T-helper 2 cell treated with Interferon-gamma antibody and Interleukin-4, amounts not matched to agents 5 μg/mL and 100 μg/mL, for 36 hours (primary cell): Measurements from ENCODE around the gene KRTAP10-10.
"Not testable (repeated sequence)": the region's sequence is repeated elsewhere in the genome, so short reads cannot be mapped to it uniquely, and the experiment has no call there.

Source experiments
- DNase-seq: peaks from one replicate; pipeline ENCODE4 v3.0.0; 2021; ENCODE audit warnings: low spot score
- H3K27ac Mint-ChIP-seq: one replicate; pipeline ENCODE4 v1.8.0; 2021; ENCODE audit warnings: mild to moderate bottlenecking, mixed read lengths
- H3K27me3 Mint-ChIP-seq: one replicate; pipeline ENCODE4 v1.8.0; 2021; ENCODE audit warnings: low read depth, mixed read lengths
- H3K36me3 Mint-ChIP-seq: one replicate; pipeline ENCODE4 v1.8.0; 2021; ENCODE audit warnings: low read depth, mixed read lengths
- H3K4me1 Mint-ChIP-seq: one replicate; pipeline ENCODE4 v1.8.0; 2021; ENCODE audit warnings: low read depth, mixed read lengths
- H3K4me3 Mint-ChIP-seq: one replicate; pipeline ENCODE4 v1.8.0; 2022; ENCODE audit warnings: mild to moderate bottlenecking, moderate library complexity, mixed read lengths
- H3K9me3 Mint-ChIP-seq: one replicate; pipeline ENCODE4 v1.8.0; 2021; ENCODE audit warnings: mixed read lengths

Gene KRTAP10-10

GRCh38 chr21:44646366-44647221 lies 9.4 kb downstream of the KRTAP10-10 start, which contains the start of gene KRTAP10-11:
Gene KRTAP10-11 (plus strand): TSS chr21:44646414. CDS start chr21:44646459, 45 bp downstream.
- DNase-seq, H3K4me1 Mint-ChIP-seq, H3K27ac Mint-ChIP-seq, H3K36me3 Mint-ChIP-seq, H3K4me3 Mint-ChIP-seq, H3K27me3 Mint-ChIP-seq: not testable (repeated sequence)
- H3K9me3 Mint-ChIP-seq, result peaks cover 39% of the 10 kb centered on the region

- no peaks in the 10 kb centered on the region for H3K27me3 Mint-ChIP-seq
- H3K4me1 Mint-ChIP-seq, result no peaks in the 10 kb centered on the region
- H3K27ac Mint-ChIP-seq, result no peak overlapping the region
- peaks cover 34% of the 10 kb centered on the region for H3K9me3 Mint-ChIP-seq
- peaks cover 5% of the 10 kb centered on the region for H3K36me3 Mint-ChIP-seq
- no peak for DNase-seq
- H3K4me3 Mint-ChIP-seq, result no peak overlapping the region
Observed at GRCh38 chr21:44647222-44647552, 10.0 kb downstream of the KRTAP10-10 start.

- H3K9me3 Mint-ChIP-seq, result peaks cover 22% of the 10 kb centered on the region
- peaks cover 6% of the 10 kb centered on the region for H3K36me3 Mint-ChIP-seq
- H3K27me3 Mint-ChIP-seq, result no peaks in the 10 kb centered on the region
- no peak overlapping the region for H3K27ac Mint-ChIP-seq
- no peak overlapping the region for H3K4me3 Mint-ChIP-seq
- no peak for DNase-seq
- peaks cover 3% of the 10 kb centered on the region for H3K4me1 Mint-ChIP-seq
Observed at GRCh38 chr21:44648557-44649311, 11.6 kb downstream of the KRTAP10-10 start.

- no peak overlapping the region for H3K27ac Mint-ChIP-seq
- H3K4me3 Mint-ChIP-seq, result no peak overlapping the region
- DNase-seq, result no peak
- peaks cover 13% of the 10 kb centered on the region for H3K9me3 Mint-ChIP-seq
- H3K36me3 Mint-ChIP-seq, result peaks cover 7% of the 10 kb centered on the region
- no peaks in the 10 kb centered on the region for H3K27me3 Mint-ChIP-seq
- H3K4me1 Mint-ChIP-seq, result peaks cover 9% of the 10 kb centered on the region
Observed at GRCh38 chr21:44649521-44650100, 12.5 kb downstream of the KRTAP10-10 start.

- H3K9me3 Mint-ChIP-seq, result peaks cover 7% of the 10 kb centered on the region
- H3K36me3 Mint-ChIP-seq, result peaks cover 7% of the 10 kb centered on the region
- no peak overlapping the region for H3K27ac Mint-ChIP-seq
- no peak overlapping the region for H3K4me3 Mint-ChIP-seq
- peaks cover 11% of the 10 kb centered on the region for H3K4me1 Mint-ChIP-seq
- no peaks in the 10 kb centered on the region for H3K27me3 Mint-ChIP-seq
- no peak for DNase-seq
Observed at GRCh38 chr21:44650265-44650972, 13.3 kb downstream of the KRTAP10-10 start.

GRCh38 chr21:44650973-44651675 lies 14.0 kb downstream of the KRTAP10-10 start:
- Mint-ChIP-seq H3K27me3 (no peaks in the 10 kb centered on the region), H3K27ac (no peak overlapping the region), H3K4me1 (peaks cover 11% of the 10 kb centered on the region), H3K4me3 (no peak overlapping the region), H3K9me3 (peaks cover 9% of the 10 kb centered on the region), H3K36me3 (peaks cover 12% of the 10 kb centered on the region)
- no peak for DNase-seq

- Mint-ChIP-seq H3K27ac (no peak overlapping the region), H3K4me3 (no peak overlapping the region), H3K27me3 (no peaks in the 10 kb centered on the region), H3K4me1 (peaks cover 29% of the 10 kb centered on the region), H3K36me3 (peaks cover 30% of the 10 kb centered on the region), H3K9me3 (peaks cover 20% of the 10 kb centered on the region)
- DNase-seq, result no peak
Observed at GRCh38 chr21:44653123-44653522, 16.0 kb downstream of the KRTAP10-10 start.

- H3K36me3 Mint-ChIP-seq, result peaks cover 37% of the 10 kb centered on the region
Observed at GRCh38 chr21:44653656-44654575, 16.8 kb downstream of the KRTAP10-10 start.

GRCh38 chr21:44654576-44655175 lies 17.5 kb downstream of the KRTAP10-10 start, which contains the start of gene KRTAP12-4:
Gene KRTAP12-4 (minus strand): TSS chr21:44654659. CDS start chr21:44654614, 45 bp downstream.
- Mint-ChIP-seq H3K4me3 (no peak within 1 kb of the TSS), H3K4me1 (peaks cover 44% of the 10 kb centered on the region), H3K27me3 (peaks cover under 1% of the 10 kb centered on the region)

More at GRCh38 chr21:44653656-44654575, 16.8 kb downstream of the KRTAP10-10 start:
- Mint-ChIP-seq H3K9me3 (peaks cover 28% of the 10 kb centered on the region), H3K27ac (peak overlapping the region; percentile 50), H3K4me3 (no peak overlapping the region), H3K4me1 (peaks cover 37% of the 10 kb centered on the region), H3K27me3 (no peaks in the 10 kb centered on the region)
- DNase-seq, result no peak

GRCh38 chr21:44656868-44657267 lies 19.7 kb downstream of the KRTAP10-10 start:
- peaks cover 37% of the 10 kb centered on the region for H3K36me3 Mint-ChIP-seq
- peaks cover 46% of the 10 kb centered on the region for H3K4me1 Mint-ChIP-seq
- H3K4me3 Mint-ChIP-seq, result peak overlapping the region; percentile 70
- DNase-seq, result no peak
- H3K9me3 Mint-ChIP-seq, result peaks cover 36% of the 10 kb centered on the region
- peak overlapping the region; percentile 93 for H3K27ac Mint-ChIP-seq
- peaks cover 7% of the 10 kb centered on the region for H3K27me3 Mint-ChIP-seq

More at GRCh38 chr21:44654576-44655175, 17.5 kb downstream of the KRTAP10-10 start, which contains the start of gene KRTAP12-4:
- H3K9me3 Mint-ChIP-seq, result peaks cover 32% of the 10 kb centered on the region
- H3K36me3 Mint-ChIP-seq, result peaks cover 37% of the 10 kb centered on the region
- H3K27ac Mint-ChIP-seq, result peak within 1 kb of the TSS; percentile 50
- DNase-seq, result no peak

- Mint-ChIP-seq H3K27me3 (peaks cover 13% of the 10 kb centered on the region), H3K4me1 (peaks cover 46% of the 10 kb centered on the region), H3K27ac (peak within 1 kb of the TSS; percentile 93), H3K9me3 (peaks cover 36% of the 10 kb centered on the region), H3K4me3 (peak within 1 kb of the TSS; percentile 70), H3K36me3 (peaks cover 37% of the 10 kb centered on the region)
- peak; percentile 14 for DNase-seq
Observed at GRCh38 chr21:44657635-44658540, 20.7 kb downstream of the KRTAP10-10 start, which contains the start of gene KRTAP12-3. Gene KRTAP12-3 (plus strand): TSS chr21:44657932. CDS start chr21:44657980, 48 bp downstream.
